B cell (primary cell): ENCODE measurements around the gene MORN1. TPM values are rescaled to one million over a fixed set of nuclear protein-coding genes. Genes with fewer than 3 reads are reported as not detected.

ENCODE experiments used
- ATAC-seq: fragments of 200-7000 bp; cut with Tn5 transposase; one replicate; pipeline ENCODE4 v1.10.0; 2021; ENCODE audit warnings: low read depth, mild to moderate bottlenecking, moderate number of reproducible peaks, moderate library complexity
- CTCF ChIA-PET: fragments of 350-600 bp; sonication (Branson Sonifier 250); formaldehyde crosslinking; loops from one replicate; lab custom pipeline; 2021; ENCODE audit warnings: antibody characterized with exemption, inconsistent platforms; lab: Charles Lee
- POLR2A ChIA-PET: fragments of 350-600 bp; sonication (Branson Sonifier 250); formaldehyde crosslinking; loops from one replicate; lab custom pipeline; 2021; ENCODE audit warnings: antibody characterized with exemption; lab: Charles Lee
- DNase-seq: peaks from one replicate; pipeline ENCODE4 v3.0.0; 2013
- H2AFZ ChIP-seq: 2 replicates; pipeline ENCODE4 v1.6.1; 2012; ENCODE audit warnings: mild to moderate bottlenecking, low read depth, low read length; ENCODE audit not compliant: insufficient read depth, poor library complexity, severe bottlenecking
- H3K27ac ChIP-seq, 2 donors: 1 replicate in 1 of 2; 2 replicates in 1 of 2; pipeline ENCODE4 v1.5.1; 2012 to 2013; ENCODE audit warnings: low read length in 2 of 2, mild to moderate bottlenecking in 2 of 2, moderate library complexity in 1 of 2
- H3K27me3 ChIP-seq, 4 experiments: fragments of 200-600 bp in 1 of 4; sonication (generic) in 1 of 4; replicated peaks in 1 of 4; 1 replicate in 2 of 4; 2 replicates in 2 of 4; pipeline versions ENCODE4 v1.6.1 to v1.7.0; 2013 to 2016; ENCODE audit warnings: low read length in 3 of 4, mild to moderate bottlenecking in 2 of 4, mixed read lengths in 1 of 4, moderate library complexity in 1 of 4; ENCODE audit not compliant: insufficient read depth in 4 of 4, control insufficient read depth in 3 of 4; ENCODE audit errors: control extremely low read depth in 1 of 4
- H3K36me3 ChIP-seq, 2 experiments: replicated peaks in 1 of 2; 1 replicate in 1 of 2; 2 replicates in 1 of 2; pipeline versions ENCODE4 v1.6.1 to v1.7.1; 2013; ENCODE audit warnings: low read length in 1 of 2; ENCODE audit not compliant: insufficient read depth in 2 of 2, control insufficient read depth in 1 of 2; ENCODE audit errors: control extremely low read depth in 1 of 2, extremely low read depth in 1 of 2
- H3K4me1 ChIP-seq, 2 donors: fragments of 200-600 bp in 1 of 2; sonication (generic) in 1 of 2; 1 replicate in 1 of 2; 2 replicates in 1 of 2; pipeline versions ENCODE4 v1.5.1 to v1.6.1; 2013 to 2017; ENCODE audit warnings: low read length in 2 of 2; ENCODE audit not compliant: control insufficient read depth in 2 of 2, insufficient read depth in 2 of 2
- H3K4me2 ChIP-seq: replicated peaks from 2 replicates; pipeline ENCODE3; 2012; ENCODE audit warnings: mild to moderate bottlenecking, low read depth, low read length; ENCODE audit not compliant: poor library complexity, severe bottlenecking
- H3K4me3 ChIP-seq, 5 experiments: fragments of 200-600 bp in 1 of 5; sonication (generic) in 1 of 5; 1 replicate in 3 of 5; 2 replicates in 2 of 5; pipeline versions ENCODE4 v1.5.1 to v1.7.0; 2011 to 2016; ENCODE audit warnings: low read length in 4 of 5, mild to moderate bottlenecking in 4 of 5, low read depth in 2 of 5, control low read depth in 1 of 5, moderate library complexity in 1 of 5; ENCODE audit not compliant: insufficient read depth in 1 of 5; ENCODE audit errors: control extremely low read depth in 1 of 5, extremely low read depth in 1 of 5
- H3K79me2 ChIP-seq: fragments of 200-600 bp; sonication (generic); one replicate; pipeline ENCODE4 v1.6.0; 2016; ENCODE audit warnings: low read length; ENCODE audit not compliant: control insufficient read depth, insufficient read depth
- H3K9ac ChIP-seq: fragments of 200-600 bp; sonication (generic); 2 replicates; pipeline ENCODE4 v1.6.1; 2017; ENCODE audit warnings: mild to moderate bottlenecking, low read length, moderate library complexity
- H3K9me3 ChIP-seq, 3 donors: one replicate each; pipeline versions ENCODE4 v1.6.1 to v1.7.1; 2013; ENCODE audit warnings: low read length in 2 of 3; ENCODE audit not compliant: control insufficient read depth in 2 of 3, insufficient read depth in 1 of 3; ENCODE audit errors: control extremely low read depth in 1 of 3
- H4K20me1 ChIP-seq: 2 replicates; pipeline ENCODE4 v1.6.0; 2012; ENCODE audit warnings: mild to moderate bottlenecking, low read length; ENCODE audit not compliant: insufficient read depth, control insufficient read depth, poor library complexity, severe bottlenecking
- H3K27ac Mint-ChIP-seq: one replicate; pipeline ENCODE4 v1.8.0; 2021; ENCODE audit warnings: mixed read lengths
- H3K27me3 Mint-ChIP-seq: one replicate; pipeline ENCODE4 v1.8.0; 2021; ENCODE audit warnings: mixed read lengths
- H3K4me1 Mint-ChIP-seq: one replicate; pipeline ENCODE4 v1.8.0; 2021; ENCODE audit warnings: mixed read lengths
- H3K4me3 Mint-ChIP-seq: one replicate; pipeline ENCODE4 v1.8.0; 2021; ENCODE audit warnings: mixed read lengths
- H3K9me3 Mint-ChIP-seq: one replicate; pipeline ENCODE4 v1.8.0; 2022; ENCODE audit warnings: mixed read lengths; ENCODE audit not compliant: insufficient read depth
- EZH2 ChIP-seq: IDR thresholded peaks from 2 replicates; pipeline ENCODE4 v1.6.1; 2012; ENCODE audit warnings: borderline replicate concordance, low read depth, mild to moderate bottlenecking, moderate library complexity, low read length; ENCODE audit not compliant: insufficient read depth, poor library complexity, severe bottlenecking
- WGBS: methylation state at CpG from one replicate; pipeline ENCODE4 v1.1.5; 2013; ENCODE audit warnings: missing lambda C conversion rate; ENCODE audit not compliant: insufficient coverage; 5-methylcytosine and 5-hydroxymethylcytosine counted together
- intact Hi-C: fragments of 100-400 bp; cut with micrococcal nuclease; formaldehyde crosslinking; loops from one replicate; pipeline ENCODE4 v1.10.0; 2022
- polyA plus RNA-seq: library from polyadenylated mRNA; depleted of rRNA; stranded (reverse); fragments of >200 nt; gene quantifications from 2 replicates; pipeline ENCODE4 v1.2.3, GENCODE V29; 2012
- total RNA-seq, 2 donors: library from RNA; stranded (reverse); fragments of 120-200 nt in 1 of 2; gene quantifications; 1 replicate in 1 of 2; 2 replicates in 1 of 2; pipeline versions ENCODE4 v1.2.3 to v1.2.4, GENCODE V29; 2013 to 2022
- TF ChIP-seq, protein P1 (sequence below): fragments of 200-600 bp; IDR thresholded peaks from one replicate; pipeline ENCODE4 v1.8.0; 2022; ENCODE audit warnings: antibody characterized with exemption, mild to moderate bottlenecking

Gene MORN1
- total and polyA plus RNA-seq, 2 donors (not counting 1 experiment from before 2014, with no cell fraction given): 10.2 to 32.6 TPM

DNA sequence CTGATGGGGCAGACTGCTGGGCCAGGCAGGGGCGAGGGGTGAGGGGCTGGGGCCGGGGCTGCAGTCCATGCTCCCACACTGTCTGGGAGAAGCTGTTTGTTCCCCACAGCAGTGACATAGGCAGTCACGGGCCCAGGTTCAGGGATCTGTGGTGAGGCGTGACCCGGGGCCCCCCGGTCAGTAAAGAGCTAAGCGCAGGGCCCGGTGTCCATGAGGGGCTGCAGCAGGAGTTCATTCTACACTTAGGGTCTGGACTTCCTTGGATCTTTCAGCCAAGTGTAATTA lies 16.6 kb upstream of the MORN1 start:
- H3K79me2 ChIP-seq: peaks cover 26% of the 10 kb centered on the region
- H3K27me3 Mint-ChIP-seq: no peaks in the 10 kb centered on the region
- no peak overlapping the region for H3K27ac Mint-ChIP-seq

DNA sequence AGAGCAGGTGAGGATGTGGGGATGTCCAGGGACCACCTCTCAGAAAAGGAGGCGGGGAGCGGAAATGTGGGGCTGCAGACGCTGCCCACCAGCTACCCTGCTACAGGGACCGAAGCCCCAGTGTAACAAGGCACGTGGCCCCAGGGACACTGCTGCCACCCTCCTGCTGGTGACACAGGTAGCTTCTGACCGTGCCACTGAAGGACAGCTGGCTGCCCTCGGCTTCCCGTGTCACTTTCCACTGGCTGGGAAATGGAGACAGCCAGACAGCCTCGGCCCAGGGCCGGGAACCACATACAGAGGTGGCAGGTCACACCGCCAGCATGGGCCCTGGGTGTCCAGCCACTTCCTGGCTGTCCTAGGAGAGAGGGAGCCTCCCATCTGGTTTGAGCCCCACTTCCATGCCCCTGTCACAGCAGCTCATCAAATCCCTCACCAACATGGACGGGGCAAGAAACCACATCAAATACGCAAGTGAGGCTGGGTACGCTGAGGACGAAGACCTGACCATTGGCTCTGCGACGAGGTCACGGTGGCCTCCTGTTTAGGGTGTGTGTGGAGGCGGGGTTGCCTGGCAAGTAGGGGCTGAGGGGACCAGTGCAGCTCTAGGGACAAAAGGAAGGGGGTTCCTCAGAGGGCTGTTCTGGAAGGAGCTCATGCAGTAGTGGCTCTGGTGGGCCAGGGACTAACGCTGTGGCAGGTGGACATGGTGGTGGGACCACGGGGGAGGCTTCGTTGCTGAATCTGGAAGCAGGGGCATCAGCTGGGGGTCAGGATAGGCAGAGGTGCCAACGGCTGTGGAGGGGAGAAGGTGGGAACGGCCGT lies 16.0 kb upstream of the MORN1 start:
- 94% methylated on average over 24 of the region's 25 CpGs for WGBS
- no peak for TF ChIP-seq EZH2
- TF ChIP-seq, protein P1, sequence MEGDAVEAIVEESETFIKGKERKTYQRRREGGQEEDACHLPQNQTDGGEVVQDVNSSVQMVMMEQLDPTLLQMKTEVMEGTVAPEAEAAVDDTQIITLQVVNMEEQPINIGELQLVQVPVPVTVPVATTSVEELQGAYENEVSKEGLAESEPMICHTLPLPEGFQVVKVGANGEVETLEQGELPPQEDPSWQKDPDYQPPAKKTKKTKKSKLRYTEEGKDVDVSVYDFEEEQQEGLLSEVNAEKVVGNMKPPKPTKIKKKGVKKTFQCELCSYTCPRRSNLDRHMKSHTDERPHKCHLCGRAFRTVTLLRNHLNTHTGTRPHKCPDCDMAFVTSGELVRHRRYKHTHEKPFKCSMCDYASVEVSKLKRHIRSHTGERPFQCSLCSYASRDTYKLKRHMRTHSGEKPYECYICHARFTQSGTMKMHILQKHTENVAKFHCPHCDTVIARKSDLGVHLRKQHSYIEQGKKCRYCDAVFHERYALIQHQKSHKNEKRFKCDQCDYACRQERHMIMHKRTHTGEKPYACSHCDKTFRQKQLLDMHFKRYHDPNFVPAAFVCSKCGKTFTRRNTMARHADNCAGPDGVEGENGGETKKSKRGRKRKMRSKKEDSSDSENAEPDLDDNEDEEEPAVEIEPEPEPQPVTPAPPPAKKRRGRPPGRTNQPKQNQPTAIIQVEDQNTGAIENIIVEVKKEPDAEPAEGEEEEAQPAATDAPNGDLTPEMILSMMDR: no peak
- Mint-ChIP-seq H3K9me3 (no peaks in the 10 kb centered on the region), H3K4me3 (no peak overlapping the region), H3K27ac (no peak overlapping the region), H3K4me1 (peaks cover 11% of the 10 kb centered on the region), H3K27me3 (no peaks in the 10 kb centered on the region)
- Histone ChIP-seq H3K4me1 (peaks cover 6 to 8% of the 10 kb centered on the region in 2 donors), H4K20me1 (peaks cover 29% of the 10 kb centered on the region), H3K27ac (no peak overlapping the region), H3K4me3 (no peak overlapping the region), H3K4me2 (no peak overlapping the region), H3K9me3 (no peaks in the 10 kb centered on the region), H3K27me3 (no peaks in the 10 kb centered on the region), H3K9ac (no peak overlapping the region), H3K79me2 (peaks cover 27% of the 10 kb centered on the region), H2AFZ (no peak overlapping the region), H3K36me3 (peaks cover 0 to 48% of the 10 kb centered on the region in 2 experiments)
- ChIA-PET POLR2A (interaction anchor here (0.6 to 1.7 kb wide), 2 partner anchors 16 to 123 kb away, joined by 3 to 4 read pairs; partner anchors contain the start of genes MORN1 and RER1), CTCF (no interaction called here)
- no peak for DNase-seq
- intact Hi-C loops: no loop called here
- no peak for ATAC-seq

More for the DNA sequence above, 16.6 kb upstream of the MORN1 start:
- Histone ChIP-seq H3K4me2 (no peak overlapping the region), H3K9me3 (no peaks in the 10 kb centered on the region), H3K4me3 (no peak overlapping the region), H4K20me1 (peaks cover 23% of the 10 kb centered on the region), H3K4me1 (peaks cover 6 to 8% of the 10 kb centered on the region in 2 donors), H2AFZ (no peak overlapping the region), H3K27ac (no peak overlapping the region), H3K36me3 (peaks cover 0 to 43% of the 10 kb centered on the region in 2 experiments), H3K9ac (no peak overlapping the region), H3K27me3 (no peaks in the 10 kb centered on the region)
- 97% methylated on average over 6 of the region's 8 CpGs for WGBS
- Mint-ChIP-seq H3K9me3 (no peaks in the 10 kb centered on the region), H3K4me3 (no peak overlapping the region), H3K4me1 (peaks cover 12% of the 10 kb centered on the region)
- no peak for DNase-seq
- no peak for TF ChIP-seq EZH2
- TF ChIP-seq, protein P1: no peak
- intact Hi-C loops: no loop called here
- CTCF ChIA-PET: no interaction called here
- POLR2A ChIA-PET: interaction anchor here (0.6 to 1.7 kb wide), 2 partner anchors 16 to 123 kb away, joined by 3 to 4 read pairs; partner anchors contain the start of genes MORN1 and RER1
- no peak for ATAC-seq
